Esophagus muscularis mucosa (tissue), 3 donors: ENCODE data around the gene POLN.

Experiments
- CTCF ChIP-seq, 3 experiments: fragments of 200-600 bp in 2 of 3; fragments of 450-650 bp in 1 of 3; sonication (generic) in 2 of 3; IDR thresholded peaks; one replicate each; pipeline ENCODE4 v1.5.1; 2017 to 2019; ENCODE audit warnings: antibody characterized with exemption in 3 of 3, mild to moderate bottlenecking in 2 of 3, moderate library complexity in 1 of 3
- POLR2A ChIP-seq: fragments of 450-650 bp; IDR thresholded peaks from one replicate; pipeline ENCODE4 v1.6.1; 2017; ENCODE audit warnings: antibody characterized with exemption, moderate library complexity, mild to moderate bottlenecking, low read depth

GRCh38 chr4:2076908-2077536 is 164.9 kb downstream of the POLN start:
- no peak for TF ChIP-seq CTCF (IDR thresholded peaks at IDR 0.05)
- no peak for TF ChIP-seq POLR2A
